ENCODE data around the gene CCSAP.
"Not testable (repeated sequence)": the region's sequence is repeated elsewhere in the genome, so short reads cannot be mapped to it uniquely, and the experiment has no call there.

CCSAP gene

GRCh38 chr1:229300099-229300757 is 42.6 kb downstream of the CCSAP start:
- H3K4me1 ChIP-seq (ENCODE audit: insufficient read depth, low read length): no peaks in the 10 kb centered on the region
- no peak overlapping the region for H3K9ac ChIP-seq (ENCODE audit: low read length)
- peaks cover 40% of the 10 kb centered on the region for H3K36me3 ChIP-seq (ENCODE audit: insufficient read depth, low read length)
- no peak overlapping the region for H3K27ac ChIP-seq (ENCODE audit: low read depth, low read length)
- no peak overlapping the region for H3K4me3 ChIP-seq (ENCODE audit: low read depth in 1 of 2, low read length in 2 of 2)
- no peaks in the 10 kb centered on the region for H3K27me3 ChIP-seq (ENCODE audit: control insufficient read depth in 1 of 2, insufficient read depth in 2 of 2, low read length in 2 of 2)
- no peaks in the 10 kb centered on the region for H3K9me3 ChIP-seq (ENCODE audit: low read length)

DNA sequence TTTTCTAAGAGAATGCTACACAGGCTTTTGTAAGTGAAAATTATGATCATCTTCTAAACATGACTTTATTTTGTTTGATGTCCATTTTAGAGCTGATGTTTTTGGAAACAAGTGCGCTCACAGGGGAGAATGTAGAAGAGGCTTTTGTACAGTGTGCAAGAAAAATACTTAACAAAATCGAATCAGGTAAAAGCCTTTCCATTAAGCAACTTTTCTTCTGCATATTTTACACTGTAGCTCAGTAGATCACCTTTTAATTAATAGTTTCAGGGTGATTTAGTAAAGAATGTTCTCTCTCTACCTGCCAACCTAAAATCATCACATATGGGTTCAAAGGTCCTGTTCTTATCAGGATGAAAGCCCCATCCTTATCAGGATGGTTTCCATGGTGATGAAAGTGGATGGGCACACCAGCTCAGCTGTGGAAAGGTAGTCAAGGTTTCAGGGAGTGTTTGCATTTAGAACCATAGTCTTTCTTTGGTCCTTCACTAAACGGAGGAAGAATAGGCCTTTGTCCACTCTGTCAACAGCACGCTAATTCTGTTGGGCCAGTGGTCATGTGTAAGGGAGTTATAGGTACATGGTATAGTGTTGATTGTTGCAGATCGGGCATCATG is 43.9 kb downstream of the CCSAP start:
- H3K9me3 ChIP-seq (ENCODE audit: low read length): no peaks in the 10 kb centered on the region
- H3K36me3 ChIP-seq (ENCODE audit: insufficient read depth, low read length): peaks cover 40% of the 10 kb centered on the region
- H3K4me3 ChIP-seq (ENCODE audit: low read depth in 1 of 2, low read length in 2 of 2): no peak overlapping the region
- H3K4me1 ChIP-seq (ENCODE audit: insufficient read depth, low read length): no peaks in the 10 kb centered on the region
- H3K9ac ChIP-seq (ENCODE audit: low read length): no peak overlapping the region
- H3K27me3 ChIP-seq (ENCODE audit: control insufficient read depth in 1 of 2, insufficient read depth in 2 of 2, low read length in 2 of 2): no peaks in the 10 kb centered on the region
- H3K27ac ChIP-seq (ENCODE audit: low read depth, low read length): no peak overlapping the region

DNA sequence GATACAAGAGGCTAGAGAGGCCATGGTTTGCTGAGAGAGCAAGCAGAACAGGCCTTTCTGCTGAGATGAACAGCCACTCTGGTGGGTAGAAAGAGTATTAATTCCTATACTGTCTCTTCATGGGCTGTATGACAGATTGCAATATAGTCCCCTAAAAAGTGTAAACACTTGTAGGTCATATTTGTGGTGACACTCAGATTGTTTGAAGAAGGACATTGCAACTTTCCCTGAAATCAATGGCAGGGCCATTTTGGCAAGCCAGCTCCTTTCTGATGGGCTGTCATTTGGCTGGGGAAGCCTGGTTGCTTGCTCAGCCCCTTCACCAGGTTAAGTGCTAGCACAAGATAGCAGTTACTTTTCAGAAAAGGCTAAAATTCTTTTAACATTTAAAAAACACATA is 44.4 kb downstream of the CCSAP start:
- Histone ChIP-seq H3K27ac (ENCODE audit: low read depth, low read length) (no peak overlapping the region), H3K9me3 (ENCODE audit: low read length) (no peaks in the 10 kb centered on the region), H3K36me3 (ENCODE audit: insufficient read depth, low read length) (peaks cover 40% of the 10 kb centered on the region), H3K4me1 (ENCODE audit: insufficient read depth, low read length) (no peaks in the 10 kb centered on the region), H3K9ac (ENCODE audit: low read length) (no peak overlapping the region), H3K27me3 (ENCODE audit: control insufficient read depth in 1 of 2, insufficient read depth in 2 of 2, low read length in 2 of 2) (no peaks in the 10 kb centered on the region), H3K4me3 (ENCODE audit: low read depth in 1 of 2, low read length in 2 of 2) (no peak overlapping the region)

DNA sequence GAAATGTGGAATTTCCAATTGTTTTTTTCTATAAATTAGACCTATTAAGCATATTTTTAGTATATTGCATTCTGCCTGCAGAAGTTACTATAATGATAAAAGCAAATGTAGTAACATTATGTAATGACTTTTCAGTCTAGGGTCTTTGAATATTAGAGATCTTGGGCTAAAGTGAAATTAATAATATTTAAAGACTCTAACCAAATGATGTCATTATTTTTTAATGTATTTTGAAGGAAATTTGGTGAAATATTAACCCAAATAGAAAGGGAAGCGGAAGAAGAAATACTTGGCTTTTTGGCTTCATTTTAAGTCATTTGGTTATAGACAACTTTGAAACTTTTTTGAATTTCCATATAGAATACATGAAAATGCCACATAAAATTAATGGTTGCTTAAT is 45.1 kb downstream of the CCSAP start:
- Histone ChIP-seq H3K9me3 (ENCODE audit: low read length) (no peaks in the 10 kb centered on the region), H3K27me3 (ENCODE audit: control insufficient read depth in 1 of 2, insufficient read depth in 2 of 2, low read length in 2 of 2) (no peaks in the 10 kb centered on the region), H3K9ac (ENCODE audit: low read length) (no peak overlapping the region), H3K36me3 (ENCODE audit: insufficient read depth, low read length) (peaks cover 38% of the 10 kb centered on the region), H3K4me3 (ENCODE audit: low read depth in 1 of 2, low read length in 2 of 2) (no peak overlapping the region), H3K4me1 (ENCODE audit: insufficient read depth, low read length) (no peaks in the 10 kb centered on the region), H3K27ac (ENCODE audit: low read depth, low read length) (no peak overlapping the region)

DNA sequence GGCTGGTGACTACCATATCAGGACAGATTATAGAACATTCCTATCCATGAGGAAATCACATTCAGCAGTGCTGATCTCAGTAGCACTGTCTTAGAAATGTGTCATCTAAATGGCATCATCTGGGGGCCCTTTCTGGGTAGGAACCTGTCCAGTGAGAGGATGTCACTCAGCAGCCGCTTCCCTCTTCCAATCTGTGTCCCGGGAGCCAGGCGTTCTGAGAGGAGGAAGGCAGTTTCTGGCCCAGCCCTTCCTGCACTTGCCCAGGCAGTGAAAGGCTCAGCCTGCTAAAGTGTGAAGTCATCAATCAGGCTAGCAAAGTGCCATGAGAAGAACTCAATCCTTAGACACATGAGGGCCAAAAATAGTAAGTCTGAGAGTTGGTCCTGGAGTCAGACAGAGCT is 46.3 kb downstream of the CCSAP start:
- peaks cover 37% of the 10 kb centered on the region for H3K36me3 ChIP-seq (ENCODE audit: insufficient read depth, low read length)
- no peak overlapping the region for H3K27ac ChIP-seq (ENCODE audit: low read depth, low read length)
- no peaks in the 10 kb centered on the region for H3K9me3 ChIP-seq (ENCODE audit: low read length)
- H3K4me3 ChIP-seq (ENCODE audit: low read depth in 1 of 2, low read length in 2 of 2): no peak overlapping the region
- no peak overlapping the region for H3K9ac ChIP-seq (ENCODE audit: low read length)
- no peaks in the 10 kb centered on the region for H3K27me3 ChIP-seq (ENCODE audit: control insufficient read depth in 1 of 2, insufficient read depth in 2 of 2, low read length in 2 of 2)
- H3K4me1 ChIP-seq (ENCODE audit: insufficient read depth, low read length): no peaks in the 10 kb centered on the region

GRCh38 chr1:229295745-229296144 is 47.1 kb downstream of the CCSAP start:
- Histone ChIP-seq H3K4me1 (ENCODE audit: insufficient read depth, low read length) (no peaks in the 10 kb centered on the region), H3K27ac (ENCODE audit: low read depth, low read length) (no peak overlapping the region), H3K4me3 (ENCODE audit: low read depth in 1 of 2, low read length in 2 of 2) (no peak overlapping the region), H3K9ac (ENCODE audit: low read length) (no peak overlapping the region), H3K9me3 (ENCODE audit: low read length) (no peaks in the 10 kb centered on the region), H3K36me3 (ENCODE audit: insufficient read depth, low read length) (peaks cover 33% of the 10 kb centered on the region), H3K27me3 (ENCODE audit: control insufficient read depth in 1 of 2, insufficient read depth in 2 of 2, low read length in 2 of 2) (no peaks in the 10 kb centered on the region)

- Histone ChIP-seq H3K27ac (ENCODE audit: low read depth, low read length) (no peak overlapping the region), H3K36me3 (ENCODE audit: insufficient read depth, low read length) (peaks cover 18% of the 10 kb centered on the region), H3K4me3 (ENCODE audit: low read depth in 1 of 2, low read length in 2 of 2) (no peak overlapping the region), H3K27me3 (ENCODE audit: control insufficient read depth in 1 of 2, insufficient read depth in 2 of 2, low read length in 2 of 2) (no peaks in the 10 kb centered on the region), H3K9ac (ENCODE audit: low read length) (no peak overlapping the region), H3K4me1 (ENCODE audit: insufficient read depth, low read length) (no peaks in the 10 kb centered on the region), H3K9me3 (ENCODE audit: low read length) (no peaks in the 10 kb centered on the region)
Observed at GRCh38 chr1:229293528-229294204, 49.2 kb downstream of the CCSAP start.

DNA sequence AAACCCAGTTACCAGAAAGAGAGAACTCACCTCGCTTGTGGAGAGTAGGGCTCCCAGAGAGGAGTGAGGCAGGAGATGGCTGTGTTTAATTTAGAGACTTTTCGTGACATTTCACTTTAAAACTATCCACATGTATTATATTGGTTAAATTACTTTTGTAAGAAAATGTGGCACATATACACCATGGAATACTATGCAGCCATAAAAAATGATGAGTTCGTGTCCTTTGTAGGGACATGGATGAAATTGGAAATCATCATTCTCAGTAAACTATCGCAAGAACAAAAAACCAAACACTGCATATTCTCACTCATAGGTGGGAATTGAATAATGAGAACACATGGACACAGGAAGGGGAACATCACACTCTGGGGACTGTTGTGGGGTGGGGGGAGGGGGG is 51.2 kb downstream of the CCSAP start:
- not testable (repeated sequence) for H3K36me3 ChIP-seq (ENCODE audit: insufficient read depth, low read length); H3K27me3 ChIP-seq (ENCODE audit: control insufficient read depth in 1 of 2, insufficient read depth in 2 of 2, low read length in 2 of 2); H3K9me3 ChIP-seq (ENCODE audit: low read length); H3K27ac ChIP-seq (ENCODE audit: low read depth, low read length); H3K4me3 ChIP-seq (ENCODE audit: low read depth in 1 of 2, low read length in 2 of 2); H3K9ac ChIP-seq (ENCODE audit: low read length); H3K4me1 ChIP-seq (ENCODE audit: insufficient read depth, low read length)

GRCh38 chr1:229288516-229288915 is 54.3 kb downstream of the CCSAP start:
- Histone ChIP-seq H3K36me3 (ENCODE audit: insufficient read depth, low read length) (peaks cover 6% of the 10 kb centered on the region), H3K27me3 (ENCODE audit: control insufficient read depth in 1 of 2, insufficient read depth in 2 of 2, low read length in 2 of 2) (no peaks in the 10 kb centered on the region), H3K9me3 (ENCODE audit: low read length) (no peaks in the 10 kb centered on the region), H3K4me1 (ENCODE audit: insufficient read depth, low read length) (no peaks in the 10 kb centered on the region), H3K27ac (ENCODE audit: low read depth, low read length) (no peak overlapping the region), H3K4me3 (ENCODE audit: low read depth in 1 of 2, low read length in 2 of 2) (no peak overlapping the region), H3K9ac (ENCODE audit: low read length) (no peak overlapping the region)

DNA sequence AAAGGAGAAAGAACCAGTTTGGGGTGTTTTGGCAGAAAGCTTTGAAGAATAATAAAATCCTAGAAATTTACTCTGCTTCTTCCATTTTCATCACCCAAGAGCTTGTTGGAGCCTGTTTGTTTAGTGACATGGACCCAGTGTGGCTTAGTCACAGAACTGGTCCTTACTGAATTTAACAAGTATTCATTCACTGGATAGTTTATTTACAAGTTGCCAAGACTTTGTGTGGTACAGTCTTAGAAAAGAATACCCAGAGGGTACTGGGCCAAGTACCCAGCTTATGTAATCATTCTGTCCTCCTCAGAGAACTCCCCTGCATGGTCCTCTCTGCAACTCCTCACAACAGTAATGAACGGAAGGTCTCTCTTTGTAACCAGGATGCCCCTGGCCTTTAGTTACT is 55.6 kb downstream of the CCSAP start:
- H3K9ac ChIP-seq (ENCODE audit: low read length): no peak overlapping the region
- H3K36me3 ChIP-seq (ENCODE audit: insufficient read depth, low read length): peaks cover 6% of the 10 kb centered on the region
- no peaks in the 10 kb centered on the region for H3K9me3 ChIP-seq (ENCODE audit: low read length)
- H3K4me3 ChIP-seq (ENCODE audit: low read depth in 1 of 2, low read length in 2 of 2): no peak overlapping the region
- no peaks in the 10 kb centered on the region for H3K27me3 ChIP-seq (ENCODE audit: control insufficient read depth in 1 of 2, insufficient read depth in 2 of 2, low read length in 2 of 2)
- no peak overlapping the region for H3K27ac ChIP-seq (ENCODE audit: low read depth, low read length)
- H3K4me1 ChIP-seq (ENCODE audit: insufficient read depth, low read length): no peaks in the 10 kb centered on the region

- Histone ChIP-seq H3K4me3 (ENCODE audit: low read depth in 1 of 2, low read length in 2 of 2) (no peak overlapping the region), H3K9ac (ENCODE audit: low read length) (no peak overlapping the region), H3K27me3 (ENCODE audit: control insufficient read depth in 1 of 2, insufficient read depth in 2 of 2, low read length in 2 of 2) (no peaks in the 10 kb centered on the region), H3K36me3 (ENCODE audit: insufficient read depth, low read length) (peaks cover 6% of the 10 kb centered on the region), H3K9me3 (ENCODE audit: low read length) (no peaks in the 10 kb centered on the region), H3K27ac (ENCODE audit: low read depth, low read length) (no peak overlapping the region), H3K4me1 (ENCODE audit: insufficient read depth, low read length) (no peaks in the 10 kb centered on the region)
Observed at GRCh38 chr1:229286099-229286766, 56.6 kb downstream of the CCSAP start.

Data from muscle layer of colon (tissue), 2 donors.